HEK293 (cell line): Measurements from ENCODE around the gene PIM2.
A peak's percentile ranks its signal among the peaks of the same experiment; 100 is the strongest.

ENCODE experiments used
- CTCF ChIA-PET: fragments of 350-600 bp; formaldehyde crosslinking; extraction: SDS; loops from one replicate; lab custom pipeline; 2021; ENCODE audit warnings: antibody characterized with exemption; lab: Yijun Ruan, JAX
- POLR2A ChIA-PET: fragments of 300-600 bp; formaldehyde crosslinking; extraction: SDS; loops from one replicate; lab custom pipeline; 2020; ENCODE audit warnings: antibody characterized with exemption, inconsistent platforms; lab: Yijun Ruan, JAX
- H3K27ac ChIP-seq: fragments of 200-500 bp; sonication (Bioruptor generic); 2 replicates; pipeline ENCODE4 v1.5.1; 2014; ENCODE audit warnings: low read depth, low read length, control low read depth, inconsistent platforms; ENCODE audit errors: extremely low read depth
- H3K36me3 ChIP-seq, 2 experiments: fragments of 200-500 bp in 1 of 2; sonication (Bioruptor generic) in 1 of 2; 1 replicate in 1 of 2; 2 replicates in 1 of 2; pipeline ENCODE4 v1.5.1; 2014 to 2017; ENCODE audit warnings: inconsistent platforms in 2 of 2, low read length in 2 of 2; ENCODE audit not compliant: control insufficient read depth in 2 of 2, insufficient read depth in 1 of 2
- H3K4me1 ChIP-seq: fragments of 200-500 bp; sonication (Bioruptor generic); 2 replicates; pipeline ENCODE4 v1.5.1; 2014; ENCODE audit warnings: mild to moderate bottlenecking, low read length, inconsistent platforms; ENCODE audit not compliant: control insufficient read depth, insufficient read depth
- H3K4me3 ChIP-seq: 2 replicates; pipeline ENCODE4 v1.5.1; 2011; ENCODE audit warnings: low read depth, mild to moderate bottlenecking, control low read depth, low read length, moderate library complexity
- H3K9me3 ChIP-seq: fragments of 200-500 bp; sonication (Bioruptor generic); 2 replicates; pipeline ENCODE4 v1.5.1; 2014; ENCODE audit warnings: low read depth, low read length, inconsistent platforms; ENCODE audit not compliant: control insufficient read depth, insufficient read depth
- BCL11A ChIP-seq: fragments of 450-650 bp; formaldehyde crosslinking; IDR thresholded peaks from 2 replicates; pipeline ENCODE4 v1.5.1; 2016; ENCODE audit warnings: low read depth, missing biosample characterization, missing genetic modification characterization
- CTCF ChIP-seq: fragments of 450-650 bp; formaldehyde crosslinking; IDR thresholded peaks from 2 replicates; pipeline ENCODE4 v1.5.1; 2016; ENCODE audit warnings: missing biosample characterization, missing genetic modification characterization
- GLI2 ChIP-seq: fragments of 450-650 bp; formaldehyde crosslinking; IDR thresholded peaks from 2 replicates; pipeline ENCODE4; 2017; ENCODE audit warnings: missing biosample characterization, missing genetic modification characterization, low read depth, borderline replicate concordance
- MYNN ChIP-seq: fragments of 450-650 bp; formaldehyde crosslinking; IDR thresholded peaks from 2 replicates; pipeline ENCODE4 v1.5.1; 2016; ENCODE audit warnings: missing biosample characterization, missing genetic modification characterization, borderline replicate concordance
- PATZ1 ChIP-seq: fragments of 450-650 bp; formaldehyde crosslinking; IDR thresholded peaks from 2 replicates; pipeline ENCODE4 v1.5.1; 2016; ENCODE audit warnings: missing biosample characterization, missing genetic modification characterization
- PRDM10 ChIP-seq: fragments of 450-650 bp; formaldehyde crosslinking; IDR thresholded peaks from 2 replicates; pipeline ENCODE4 v1.5.1; 2016; ENCODE audit warnings: missing biosample characterization, missing genetic modification characterization
- SCRT1 ChIP-seq: fragments of 450-650 bp; formaldehyde crosslinking; IDR thresholded peaks from 2 replicates; pipeline ENCODE4 v1.5.1; 2016; ENCODE audit warnings: missing biosample characterization, missing genetic modification characterization, borderline replicate concordance
- ZBTB10 ChIP-seq: fragments of 450-650 bp; formaldehyde crosslinking; IDR thresholded peaks from 2 replicates; pipeline ENCODE4 v1.5.1; 2016; ENCODE audit warnings: missing biosample characterization, missing genetic modification characterization
- ZBTB17 ChIP-seq: fragments of 450-650 bp; formaldehyde crosslinking; IDR thresholded peaks from 2 replicates; pipeline ENCODE4 v1.5.1; 2016; ENCODE audit warnings: missing biosample characterization, missing genetic modification characterization
- ZIC2 ChIP-seq: fragments of 450-650 bp; formaldehyde crosslinking; IDR thresholded peaks from 2 replicates; pipeline ENCODE4 v1.5.1; 2016; ENCODE audit warnings: missing biosample characterization, missing genetic modification characterization
- ZNF138 ChIP-seq: fragments of 450-650 bp; formaldehyde crosslinking; IDR thresholded peaks from 2 replicates; pipeline ENCODE4 v1.5.1; 2016; ENCODE audit warnings: missing biosample characterization, missing genetic modification characterization, borderline replicate concordance
- ZNF146 ChIP-seq: fragments of 450-650 bp; formaldehyde crosslinking; IDR thresholded peaks from 2 replicates; pipeline ENCODE4 v1.5.1; 2016; ENCODE audit warnings: missing biosample characterization, missing genetic modification characterization

The PIM2 gene

GRCh38 chrX:48917139-48918001 is 1.5 kb downstream of the PIM2 start (continued):
- no peak for TF ChIP-seq GLI2 (tag by site-specific recombination)
- peak; percentile 29 for TF ChIP-seq ZIC2 (tag by site-specific recombination)
- TF ChIP-seq PRDM10 (tag by site-specific recombination): peak; percentile 52; the same call in 1 of the 2 replicates
- TF ChIP-seq ZBTB10 (tag by site-specific recombination): peak; percentile 71; the same call in 1 of the 2 replicates
- TF ChIP-seq SCRT1 (tag by site-specific recombination): no peak
- TF ChIP-seq ZNF138 (tag by site-specific recombination): no peak
- TF ChIP-seq CTCF (tag by site-specific recombination): peak; percentile 95
- 0 out of 2 replicates have a peak, but pooled peaks have one; percentile 20 for TF ChIP-seq ZNF146 (tag by site-specific recombination)
- TF ChIP-seq PATZ1 (tag by site-specific recombination): peak; percentile 95

- Histone ChIP-seq H3K27ac (no peak overlapping the region), H3K36me3 (peaks cover 0 to 37% of the 10 kb centered on the region in 2 experiments; a peak in 2 of 3 replicates), H3K4me3 (no peak overlapping the region), H3K4me1 (0 out of 2 replicates have a peak, but pooled peaks cover 3% of the 10 kb centered on the region), H3K9me3 (no peaks in the 10 kb centered on the region)
- CTCF ChIA-PET: no interaction called here
- POLR2A ChIA-PET: no interaction called here
- no peak for TF ChIP-seq ZBTB17
- TF ChIP-seq BCL11A (tag by site-specific recombination): no peak
- TF ChIP-seq MYNN (tag by site-specific recombination): peak; percentile 86
Measured at GRCh38 chrX:48914593-48915493, 4.0 kb downstream of the PIM2 start.
